Measurements from ENCODE around the gene ATXN8OS.

The ATXN8OS gene

GRCh38 chr13:70107498-70108281 is at the start of gene ATXN8OS:
ATXN8OS (plus strand) TSS chr13:70107826.
- no peak for TF ChIP-seq CTCF (conservative IDR thresholded peaks at IDR 0.05)
- H3K27ac ChIP-seq: no peak within 1 kb of the TSS

GRCh38 chr13:70080012-70080411 is 27.6 kb upstream of the ATXN8OS start:
- TF ChIP-seq CTCF (conservative IDR thresholded peaks at IDR 0.05): no peak
- no peak overlapping the region; the same call in 1 of the 2 replicates for H3K27ac ChIP-seq

GRCh38 chr13:70087247-70087646 is 20.4 kb upstream of the ATXN8OS start:
- TF ChIP-seq CTCF (conservative IDR thresholded peaks at IDR 0.05): no peak
- no peak overlapping the region for H3K27ac ChIP-seq

- TF ChIP-seq CTCF (conservative IDR thresholded peaks at IDR 0.05): no peak
- H3K27ac ChIP-seq: no peak overlapping the region
These were observed 18.7 kb upstream of the ATXN8OS start for GRCh38 chr13:70088926-70089325.

GRCh38 chr13:70090036-70090723 is 17.4 kb upstream of the ATXN8OS start:
- H3K27ac ChIP-seq: no peak overlapping the region
- TF ChIP-seq CTCF (conservative IDR thresholded peaks at IDR 0.05): no peak

GRCh38 chr13:70098669-70099068 is 9.0 kb upstream of the ATXN8OS start:
- TF ChIP-seq CTCF (conservative IDR thresholded peaks at IDR 0.05): peak; percentile 52
- H3K27ac ChIP-seq: no peak overlapping the region

GRCh38 chr13:70104481-70104880 is 3.1 kb upstream of the ATXN8OS start:
- TF ChIP-seq CTCF (conservative IDR thresholded peaks at IDR 0.05): no peak
- H3K27ac ChIP-seq: no peak overlapping the region
